Glutamatergic neuron (in vitro differentiated cells): Measurements from ENCODE around the gene TMUB2. TPM values are rescaled to one million over a fixed set of nuclear protein-coding genes. Genes with fewer than 3 reads are reported as not detected.

Experiments
- DNase-seq: peaks from one replicate; pipeline ENCODE4 v3.0.0; 2022
- H3K27ac Mint-ChIP-seq: one replicate; pipeline ENCODE4 v1.8.0; 2020; ENCODE audit warnings: mild to moderate bottlenecking, mixed read lengths, inconsistent platforms; ENCODE audit not compliant: unreplicated experiment
- H3K27me3 Mint-ChIP-seq: one replicate; pipeline ENCODE4 v1.8.0; 2020; ENCODE audit warnings: mild to moderate bottlenecking, moderate library complexity, mixed read lengths, inconsistent platforms; ENCODE audit not compliant: unreplicated experiment
- H3K36me3 Mint-ChIP-seq: one replicate; pipeline ENCODE4 v1.8.0; 2020; ENCODE audit warnings: mild to moderate bottlenecking, mixed read lengths, inconsistent platforms; ENCODE audit not compliant: unreplicated experiment
- H3K4me1 Mint-ChIP-seq: one replicate; pipeline ENCODE4 v1.8.0; 2020; ENCODE audit warnings: mild to moderate bottlenecking, low read depth, mixed read lengths, inconsistent platforms; ENCODE audit not compliant: unreplicated experiment
- H3K4me3 Mint-ChIP-seq: one replicate; pipeline ENCODE4 v1.8.0; 2020; ENCODE audit warnings: mild to moderate bottlenecking, mixed read lengths, inconsistent platforms; ENCODE audit not compliant: unreplicated experiment
- H3K9me3 Mint-ChIP-seq: one replicate; pipeline ENCODE4 v1.8.0; 2020; ENCODE audit warnings: mild to moderate bottlenecking, moderate library complexity, mixed read lengths, inconsistent platforms; ENCODE audit not compliant: unreplicated experiment
- CTCF ChIP-seq: fragments of 200-600 bp; sonication (generic); IDR thresholded peaks from one replicate; pipeline ENCODE4 v1.5.0; 2021; ENCODE audit not compliant: partially characterized antibody, unreplicated experiment
- total RNA-seq: library from RNA; stranded (reverse); fragmentation: NEBNext Ultra II Directional; extraction: Animal tissue kit (Norgen Biotek cat#: 25700); gene quantifications from one replicate; pipeline ENCODE4 v1.2.1, GENCODE V29; 2021; ENCODE audit not compliant: unreplicated experiment

Gene TMUB2
- total RNA-seq, 1 donor from 2014 or later, result 52.1 TPM

GRCh38 chr17:44202756-44203155 is 16.0 kb downstream of the TMUB2 start:
- no peak for TF ChIP-seq CTCF
- Mint-ChIP-seq H3K9me3 (peaks cover 12% of the 10 kb centered on the region), H3K4me3 (peak overlapping the region; percentile 24), H3K27ac (no peak overlapping the region), H3K4me1 (peaks cover 21% of the 10 kb centered on the region), H3K27me3 (peaks cover 13% of the 10 kb centered on the region), H3K36me3 (no peaks in the 10 kb centered on the region)
- no peak for DNase-seq

GRCh38 chr17:44203731-44204440 is 17.1 kb downstream of the TMUB2 start:
- Mint-ChIP-seq H3K4me3 (peak overlapping the region; percentile 63), H3K4me1 (peaks cover 18% of the 10 kb centered on the region), H3K9me3 (peaks cover 13% of the 10 kb centered on the region), H3K27ac (peak overlapping the region; percentile 25), H3K36me3 (no peaks in the 10 kb centered on the region), H3K27me3 (peaks cover 17% of the 10 kb centered on the region)
- peak; percentile 78 for TF ChIP-seq CTCF
- peak; percentile 57 for DNase-seq

- TF ChIP-seq CTCF, result no peak
Observed at GRCh38 chr17:44204441-44204882, 17.7 kb downstream of the TMUB2 start.

GRCh38 chr17:44205962-44206824 is 19.4 kb downstream of the TMUB2 start:
- Mint-ChIP-seq H3K27me3 (peaks cover 13% of the 10 kb centered on the region), H3K4me3 (no peak overlapping the region), H3K27ac (peak overlapping the region; percentile 34), H3K4me1 (peaks cover 15% of the 10 kb centered on the region), H3K9me3 (peaks cover 11% of the 10 kb centered on the region), H3K36me3 (no peaks in the 10 kb centered on the region)
- no peak for TF ChIP-seq CTCF
- no peak for DNase-seq

More at GRCh38 chr17:44204441-44204882, 17.7 kb downstream of the TMUB2 start:
- Mint-ChIP-seq H3K27ac (peak overlapping the region; percentile 62), H3K4me1 (peaks cover 18% of the 10 kb centered on the region), H3K36me3 (no peaks in the 10 kb centered on the region), H3K4me3 (no peak overlapping the region), H3K9me3 (peaks cover 13% of the 10 kb centered on the region), H3K27me3 (peaks cover 17% of the 10 kb centered on the region)
- DNase-seq, result no peak

GRCh38 chr17:44206825-44207155 is 20.0 kb downstream of the TMUB2 start:
- DNase-seq, result no peak
- peaks cover 8% of the 10 kb centered on the region for H3K9me3 Mint-ChIP-seq
- H3K27me3 Mint-ChIP-seq, result peaks cover 13% of the 10 kb centered on the region
- peaks cover 14% of the 10 kb centered on the region for H3K4me1 Mint-ChIP-seq
- no peak overlapping the region for H3K4me3 Mint-ChIP-seq
- H3K27ac Mint-ChIP-seq, result no peak overlapping the region
- no peaks in the 10 kb centered on the region for H3K36me3 Mint-ChIP-seq
- TF ChIP-seq CTCF, result no peak
